Activated effector memory CD4-positive, alpha-beta T cell treated with anti-CD3 and anti-CD28 coated beads, Interleukin-2, amount 50 U/mL, for 16 hours (primary cell): ENCODE results near the gene HOXA7.

Experiments
- DNase-seq: peaks from one replicate; pipeline ENCODE4 v3.0.0-alpha.2; 2020

HOXA7 gene

GRCh38 chr7:27182285-27182841 lies 25.9 kb upstream of the HOXA7 start:
- peak; percentile 30 for DNase-seq

GRCh38 chr7:27181795-27182275 lies 25.4 kb upstream of the HOXA7 start:
- peak; percentile 50 for DNase-seq

- DNase-seq = peak; percentile 59
Measured at GRCh38 chr7:27180431-27181420, 24.3 kb upstream of the HOXA7 start.

- DNase-seq = peak; percentile 84
Measured at GRCh38 chr7:27179503-27180430, 23.3 kb upstream of the HOXA7 start.

GRCh38 chr7:27179030-27179429 lies 22.6 kb upstream of the HOXA7 start:
- DNase-seq = peak; percentile 30

GRCh38 chr7:27178366-27178765 lies 21.9 kb upstream of the HOXA7 start:
- peak; percentile 30 for DNase-seq

GRCh38 chr7:27177795-27178320 lies 21.4 kb upstream of the HOXA7 start:
- no peak for DNase-seq

GRCh38 chr7:27176962-27177794 lies 20.7 kb upstream of the HOXA7 start:
- DNase-seq = peak; percentile 44

GRCh38 chr7:27176524-27176845 lies 20.0 kb upstream of the HOXA7 start:
- no peak for DNase-seq

- peak; percentile 53 for DNase-seq
Measured at GRCh38 chr7:27175626-27176523, 19.4 kb upstream of the HOXA7 start.

GRCh38 chr7:27174874-27175625 lies 18.6 kb upstream of the HOXA7 start:
- DNase-seq = peak; percentile 38

GRCh38 chr7:27173956-27174873 lies 17.7 kb upstream of the HOXA7 start, which contains the start of gene HOXA10:
Gene HOXA10, minus strand, starts transcription at chr7:27174320. Its CDS starts 14 bp downstream, at chr7:27174306.
- peak; percentile 50 for DNase-seq

GRCh38 chr7:27173511-27173955 lies 17.1 kb upstream of the HOXA7 start:
- peak; percentile 71 for DNase-seq

GRCh38 chr7:27172823-27173510 lies 16.5 kb upstream of the HOXA7 start:
- DNase-seq = peak; percentile 65

- DNase-seq = peak; percentile 62
Measured at GRCh38 chr7:27172315-27172774, 15.9 kb upstream of the HOXA7 start.

GRCh38 chr7:27171637-27172314 lies 15.3 kb upstream of the HOXA7 start:
- peak; percentile 62 for DNase-seq

GRCh38 chr7:27171325-27171636 lies 14.8 kb upstream of the HOXA7 start:
- DNase-seq = peak; percentile 60
